ENCODE data around the gene ELMOD3. TPM values are rescaled to one million over a fixed set of nuclear protein-coding genes. Genes with fewer than 3 reads are reported as not detected.

The ELMOD3 gene
- total RNA-seq, 2 donors from 2014 or later = 19.3 to 23.7 TPM

DNA sequence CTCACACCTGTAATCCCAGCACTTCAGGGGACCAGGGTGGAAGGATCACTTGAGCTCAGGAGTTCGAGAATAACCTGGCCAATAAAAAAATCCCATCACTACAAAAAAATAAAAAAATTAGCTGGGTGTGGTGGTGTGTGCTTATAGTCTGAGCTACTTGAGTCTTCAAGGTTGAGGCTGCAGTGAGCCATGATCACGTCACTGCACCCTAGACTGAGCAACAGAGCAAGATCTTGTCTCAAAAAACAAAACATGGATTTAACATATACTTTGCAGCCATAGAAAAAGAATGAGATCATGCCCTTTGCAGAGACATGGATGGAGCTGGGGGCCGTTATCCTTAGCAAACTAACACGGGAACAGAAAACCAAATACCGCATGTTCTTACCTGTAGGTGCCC is 86.2 kb downstream of the ELMOD3 start:
- Mint-ChIP-seq H3K4me1 (ENCODE audit: low read depth) (peaks cover 33% of the 10 kb centered on the region), H3K9me3 (no peaks in the 10 kb centered on the region), H3K27me3 (ENCODE audit: low read depth) (no peaks in the 10 kb centered on the region), H3K36me3 (ENCODE audit: insufficient read depth in 2 of 2) (no peaks in the 10 kb centered on the region), H3K27ac (no peak overlapping the region), H3K4me3 (no peak overlapping the region)
- ATAC-seq (replicated peaks in 1 of 2) (no peak), DNase-seq (no peak)

Other genes starting within 250 kb of the ELMOD3 start
- under 1 TPM; 0.07 to 0.16 TPM for gene TCF7L1, start 221.4 kb upstream of the ELMOD3 start, total RNA-seq
- 100 to 1,000 TPM; 102 to 106 TPM for gene TGOLN2, start 26.8 kb upstream of the ELMOD3 start, total RNA-seq
- 10 to 100 TPM; 26.8 to 31.8 TPM for gene RETSAT, start 241 bp upstream of the ELMOD3 start, total RNA-seq
- 10 to 100 TPM; 58.4 to 83.6 TPM for gene CAPG, start 55.6 kb downstream of the ELMOD3 start, total RNA-seq
- gene SH2D6, start 63.9 kb downstream of the ELMOD3 start, total RNA-seq = 1 to 10 TPM; 3.2 to 4.0 TPM
- 100 to 1,000 TPM; 253 to 255 TPM for gene MAT2A, start 184.4 kb downstream of the ELMOD3 start, total RNA-seq
- gene GGCX, start 206.7 kb downstream of the ELMOD3 start, total RNA-seq = 10 to 100 TPM; 17.8 to 20.3 TPM
- gene VAMP8, start 222.8 kb downstream of the ELMOD3 start, total RNA-seq = 10 to 100 TPM; 85.0 to 89.5 TPM
- gene VAMP5, start 229.7 kb downstream of the ELMOD3 start, total RNA-seq = 10 to 100 TPM; 73.3 to 78.9 TPM
- gene RNF181, start 241.0 kb downstream of the ELMOD3 start, total RNA-seq = 100 to 1,000 TPM; 114 to 129 TPM
- 1 to 10 TPM; 3.5 to 4.1 TPM for gene TMEM150A, start 247.9 kb downstream of the ELMOD3 start, total RNA-seq